NCI-H1092 treated with DMSO at 0.1 percent for 48 hours (cell line): ENCODE results near the gene RNF168.
"Not testable (repeated sequence)": the region's sequence is repeated elsewhere in the genome, so short reads cannot be mapped to it uniquely, and the experiment has no call there.

Experiments
- DNase-seq: peaks from one replicate; lab custom pipeline; 2025; lab: John Stamatoyannopoulos, UW

RNF168 gene, protein sequence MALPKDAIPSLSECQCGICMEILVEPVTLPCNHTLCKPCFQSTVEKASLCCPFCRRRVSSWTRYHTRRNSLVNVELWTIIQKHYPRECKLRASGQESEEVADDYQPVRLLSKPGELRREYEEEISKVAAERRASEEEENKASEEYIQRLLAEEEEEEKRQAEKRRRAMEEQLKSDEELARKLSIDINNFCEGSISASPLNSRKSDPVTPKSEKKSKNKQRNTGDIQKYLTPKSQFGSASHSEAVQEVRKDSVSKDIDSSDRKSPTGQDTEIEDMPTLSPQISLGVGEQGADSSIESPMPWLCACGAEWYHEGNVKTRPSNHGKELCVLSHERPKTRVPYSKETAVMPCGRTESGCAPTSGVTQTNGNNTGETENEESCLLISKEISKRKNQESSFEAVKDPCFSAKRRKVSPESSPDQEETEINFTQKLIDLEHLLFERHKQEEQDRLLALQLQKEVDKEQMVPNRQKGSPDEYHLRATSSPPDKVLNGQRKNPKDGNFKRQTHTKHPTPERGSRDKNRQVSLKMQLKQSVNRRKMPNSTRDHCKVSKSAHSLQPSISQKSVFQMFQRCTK

DNA sequence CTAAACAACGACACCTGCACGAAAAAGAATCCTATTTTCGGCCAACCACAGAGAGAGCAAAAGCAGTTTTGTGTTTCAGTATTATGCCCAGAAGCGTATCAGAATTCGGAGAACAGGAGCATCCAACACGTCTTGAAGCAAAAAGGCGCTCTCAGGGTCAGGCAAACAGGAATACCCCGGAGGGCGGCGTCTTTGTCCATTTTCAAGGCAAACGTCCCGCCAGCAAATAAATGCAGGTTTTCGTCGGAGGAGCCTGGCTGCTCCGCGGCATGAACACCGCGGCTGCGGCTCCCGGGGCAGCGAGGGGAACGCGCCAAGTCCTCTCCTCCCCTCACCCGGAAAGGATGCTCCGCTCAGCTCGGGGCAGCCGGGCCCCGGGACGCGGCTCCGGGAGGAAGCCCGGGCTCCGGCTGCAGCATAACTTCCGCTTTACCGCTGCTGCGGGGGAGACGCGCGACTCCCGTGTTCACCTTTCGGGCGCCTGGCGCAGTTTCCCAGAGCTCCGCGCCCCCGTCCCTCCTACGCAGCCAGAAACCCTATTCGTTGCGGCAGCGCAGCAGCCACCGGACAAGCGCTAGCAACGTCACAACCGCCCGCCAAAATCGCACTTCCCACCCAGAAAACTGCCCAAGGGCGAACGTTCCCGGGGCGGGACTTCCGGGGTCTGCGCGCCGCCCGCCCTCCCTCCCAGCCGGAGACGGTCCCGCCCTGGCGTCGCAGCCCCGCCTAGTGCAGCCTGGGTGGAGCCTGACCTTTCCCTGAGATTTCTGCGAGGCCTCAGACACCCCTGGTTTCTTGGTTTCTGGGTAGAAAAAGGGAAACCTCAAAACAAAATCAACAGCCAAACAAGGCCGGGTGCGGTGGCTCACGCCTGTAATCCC lies at the start of gene RNF168:
RNF168 (minus strand) TSS at position 573 of the 881 bp plus-strand sequence. CDS start 595 bp downstream, outside the sequence.
- peak; percentile 97 for DNase-seq

DNA sequence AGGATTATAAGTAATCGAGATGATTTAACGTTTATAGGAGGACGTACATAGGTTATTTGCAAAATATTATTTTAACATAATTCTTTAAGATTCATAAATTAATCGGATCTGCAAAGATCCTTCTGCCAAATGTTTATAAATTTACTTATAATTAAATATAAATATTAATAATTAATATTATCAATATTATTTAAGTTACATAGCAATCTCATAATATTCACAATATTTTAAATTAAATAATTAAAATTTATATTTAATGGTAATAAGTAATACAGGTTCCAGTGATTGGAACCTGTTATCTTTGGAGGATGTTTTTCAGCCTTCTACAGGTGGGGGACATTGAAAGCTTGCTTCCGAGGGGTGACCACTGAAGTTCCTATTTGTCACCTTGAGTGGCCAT lies 48.7 kb upstream of the RNF168 start:
- no peak for DNase-seq

GRCh38 chr3:196550172-196550571 lies 46.6 kb upstream of the RNF168 start:
- not testable (repeated sequence) for DNase-seq

DNA sequence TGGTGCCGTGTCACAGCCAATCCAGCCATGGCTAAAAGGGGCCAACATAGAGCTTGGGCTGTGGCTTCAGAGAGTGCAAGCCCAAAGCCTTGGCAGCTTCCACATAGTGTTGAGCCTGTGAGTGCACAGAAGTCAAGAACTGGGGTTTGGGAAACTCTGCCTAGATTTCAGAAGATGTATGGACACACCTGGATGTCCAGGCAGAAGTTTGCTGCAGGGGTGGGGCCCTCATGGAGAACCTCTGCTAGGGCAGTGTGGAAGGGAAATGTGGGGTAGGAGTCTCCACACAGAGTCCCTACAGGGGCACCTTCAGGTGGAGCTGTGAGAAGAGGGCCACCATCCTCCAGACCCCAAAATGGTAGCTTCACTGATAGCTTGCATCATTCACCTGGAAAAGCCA lies 45.7 kb upstream of the RNF168 start:
- DNase-seq, result not testable (repeated sequence)

GRCh38 chr3:196547067-196547466 lies 43.5 kb upstream of the RNF168 start:
- no peak for DNase-seq

DNA sequence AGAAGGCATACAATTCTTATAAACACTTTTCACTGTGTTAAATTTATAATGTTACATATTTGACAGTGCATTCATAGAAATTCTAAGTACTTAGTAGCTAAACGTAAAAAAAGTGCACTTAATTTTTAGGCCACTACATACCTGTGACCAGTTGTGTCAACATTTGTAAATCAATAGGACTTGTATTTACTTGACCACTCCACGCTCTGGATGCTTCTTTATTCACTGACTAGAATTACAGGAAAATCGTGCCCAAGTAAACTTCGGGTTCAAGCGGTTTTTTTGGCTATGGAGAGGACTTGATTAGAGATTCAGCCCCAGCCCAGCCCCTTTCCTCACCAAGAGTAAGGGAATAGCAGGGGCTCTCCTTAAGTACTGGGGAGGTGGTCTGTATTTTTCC lies 43.0 kb upstream of the RNF168 start:
- DNase-seq, result no peak

- no peak for DNase-seq
These were observed 41.0 kb upstream of the RNF168 start for GRCh38 chr3:196544491-196544992.

- DNase-seq, result no peak
These were observed 38.3 kb upstream of the RNF168 start for GRCh38 chr3:196541684-196542445.

- no peak for DNase-seq
These were observed 33.9 kb upstream of the RNF168 start for GRCh38 chr3:196537319-196537984.

DNA sequence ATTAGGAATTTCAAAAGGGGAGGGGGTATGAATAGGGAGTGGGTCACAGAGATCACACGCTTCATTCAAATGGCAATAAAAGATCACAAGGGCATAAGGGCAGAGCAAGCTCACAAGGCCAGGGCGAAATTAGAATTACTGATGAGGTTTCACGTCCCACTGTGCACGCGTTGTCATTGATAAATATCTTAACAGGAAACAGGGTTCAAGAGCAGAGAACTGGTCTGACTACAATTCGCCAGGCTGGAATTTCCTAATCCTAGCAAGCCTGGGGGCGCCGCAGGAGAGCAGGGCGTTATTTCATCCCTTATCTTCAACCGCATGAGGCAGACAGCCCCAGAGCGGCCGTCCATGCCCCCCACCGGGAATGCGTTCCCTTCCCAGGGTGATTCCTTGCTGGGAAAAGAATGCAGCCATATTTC lies 29.7 kb upstream of the RNF168 start:
- DNase-seq, result no peak

GRCh38 chr3:196531418-196531817 lies 27.9 kb upstream of the RNF168 start:
- no peak for DNase-seq

DNA sequence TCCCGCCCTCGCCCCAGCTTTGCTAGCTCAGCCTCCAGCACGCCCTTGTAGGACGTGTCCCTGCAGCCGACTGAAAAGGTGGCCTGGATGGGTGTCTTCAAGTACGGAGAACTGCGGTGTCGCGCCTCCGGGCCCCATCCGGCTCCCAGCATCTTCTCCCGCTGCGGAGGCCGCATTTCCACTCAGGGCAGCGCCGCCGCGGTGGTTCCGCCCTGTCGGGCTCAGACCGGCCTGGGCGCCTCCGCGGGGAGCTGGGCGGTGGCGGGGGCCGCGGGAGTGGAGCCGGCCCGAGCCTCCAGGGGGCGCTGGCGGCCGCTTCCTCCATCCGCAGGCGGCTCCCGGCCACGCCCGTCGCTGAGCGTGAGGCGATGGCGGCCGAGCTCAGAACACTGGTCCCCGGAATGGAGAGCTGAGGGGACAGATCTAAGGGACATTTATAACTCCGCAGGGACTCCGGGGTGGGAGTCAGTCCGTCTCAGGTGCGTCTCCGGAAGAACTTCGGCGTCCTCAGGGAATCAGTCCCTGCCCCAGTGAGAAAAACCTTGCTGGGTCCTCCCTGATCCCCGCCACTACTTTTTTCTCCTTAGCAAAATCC lies 25.2 kb upstream of the RNF168 start:
- DNase-seq, result peak; percentile 65

DNA sequence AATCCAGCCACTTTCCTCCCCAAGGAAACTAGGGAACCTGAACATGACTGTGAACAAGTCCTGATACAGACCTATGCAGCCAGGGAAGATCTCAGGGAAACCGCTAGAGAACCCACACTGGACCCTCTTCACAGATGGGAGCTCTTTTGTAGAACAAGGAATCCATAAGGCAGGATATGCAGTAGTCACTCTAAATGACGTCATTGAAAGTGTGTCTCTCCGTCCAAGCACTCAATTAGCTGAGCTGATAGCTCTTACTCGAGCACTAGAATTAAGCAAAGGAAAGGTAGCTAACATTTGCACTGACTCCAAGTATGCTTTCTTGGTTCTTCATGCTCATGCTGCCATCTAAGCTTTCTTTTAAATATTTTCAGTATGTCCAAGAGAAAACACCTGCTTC lies 21.6 kb upstream of the RNF168 start:
- DNase-seq, result no peak

- no peak for DNase-seq
These were observed 21.0 kb upstream of the RNF168 start for GRCh38 chr3:196524527-196524926.

- DNase-seq, result no peak
These were observed 20.3 kb upstream of the RNF168 start for GRCh38 chr3:196523841-196524240.

- DNase-seq, result not testable (repeated sequence)
These were observed 17.7 kb upstream of the RNF168 start for GRCh38 chr3:196521291-196521690.

DNA sequence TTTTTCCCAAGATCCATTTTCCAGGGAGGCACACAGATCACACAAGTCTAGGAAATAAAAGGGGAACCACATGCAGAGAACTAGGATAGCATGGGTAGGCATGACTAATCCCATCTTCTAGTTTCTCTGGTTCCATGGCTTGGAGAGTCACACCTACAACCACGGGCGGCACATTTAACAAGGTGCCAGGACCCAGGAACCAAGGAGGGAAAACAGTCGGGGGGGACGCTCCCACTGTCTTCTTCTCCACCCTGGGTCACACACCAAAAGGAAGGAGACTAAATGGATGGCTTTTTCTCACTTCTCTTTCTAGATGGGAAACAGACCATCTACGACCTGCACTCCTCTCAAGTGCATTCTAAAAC lies 16.1 kb upstream of the RNF168 start:
- no peak for DNase-seq

GRCh38 chr3:196518966-196519717 lies 15.6 kb upstream of the RNF168 start:
- DNase-seq, result no peak

GRCh38 chr3:196517919-196518318 lies 14.4 kb upstream of the RNF168 start:
- peak; percentile 7 for DNase-seq
